Measurements from ENCODE around the gene IPCEF1.

IPCEF1 gene

DNA sequence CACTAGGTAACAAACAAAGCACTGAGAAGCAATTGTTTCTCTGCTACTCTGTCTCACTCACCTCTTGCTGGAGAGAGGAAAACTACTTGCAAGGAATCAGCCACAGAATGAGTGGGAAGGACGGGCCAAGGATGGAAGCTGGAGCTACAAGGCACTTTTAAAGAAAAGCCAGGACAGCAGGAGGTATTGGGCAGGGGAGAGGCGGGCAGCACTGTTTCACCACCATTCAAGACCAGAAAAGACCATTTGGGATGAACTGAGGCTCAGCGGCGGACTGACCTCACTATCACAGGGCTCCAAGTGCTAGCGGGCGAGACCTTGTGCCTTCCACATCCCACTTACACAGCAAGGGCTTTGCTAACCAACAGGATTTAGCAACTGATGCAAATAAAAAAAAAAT, 137.4 kb downstream of the IPCEF1 start:
- no peak for DNase-seq (ENCODE audit: low spot score)
- TF ChIP-seq, protein P1, sequence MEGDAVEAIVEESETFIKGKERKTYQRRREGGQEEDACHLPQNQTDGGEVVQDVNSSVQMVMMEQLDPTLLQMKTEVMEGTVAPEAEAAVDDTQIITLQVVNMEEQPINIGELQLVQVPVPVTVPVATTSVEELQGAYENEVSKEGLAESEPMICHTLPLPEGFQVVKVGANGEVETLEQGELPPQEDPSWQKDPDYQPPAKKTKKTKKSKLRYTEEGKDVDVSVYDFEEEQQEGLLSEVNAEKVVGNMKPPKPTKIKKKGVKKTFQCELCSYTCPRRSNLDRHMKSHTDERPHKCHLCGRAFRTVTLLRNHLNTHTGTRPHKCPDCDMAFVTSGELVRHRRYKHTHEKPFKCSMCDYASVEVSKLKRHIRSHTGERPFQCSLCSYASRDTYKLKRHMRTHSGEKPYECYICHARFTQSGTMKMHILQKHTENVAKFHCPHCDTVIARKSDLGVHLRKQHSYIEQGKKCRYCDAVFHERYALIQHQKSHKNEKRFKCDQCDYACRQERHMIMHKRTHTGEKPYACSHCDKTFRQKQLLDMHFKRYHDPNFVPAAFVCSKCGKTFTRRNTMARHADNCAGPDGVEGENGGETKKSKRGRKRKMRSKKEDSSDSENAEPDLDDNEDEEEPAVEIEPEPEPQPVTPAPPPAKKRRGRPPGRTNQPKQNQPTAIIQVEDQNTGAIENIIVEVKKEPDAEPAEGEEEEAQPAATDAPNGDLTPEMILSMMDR (IDR thresholded peaks at IDR 0.05; ENCODE audit: extremely low read depth, missing control alignments): no peak

DNA sequence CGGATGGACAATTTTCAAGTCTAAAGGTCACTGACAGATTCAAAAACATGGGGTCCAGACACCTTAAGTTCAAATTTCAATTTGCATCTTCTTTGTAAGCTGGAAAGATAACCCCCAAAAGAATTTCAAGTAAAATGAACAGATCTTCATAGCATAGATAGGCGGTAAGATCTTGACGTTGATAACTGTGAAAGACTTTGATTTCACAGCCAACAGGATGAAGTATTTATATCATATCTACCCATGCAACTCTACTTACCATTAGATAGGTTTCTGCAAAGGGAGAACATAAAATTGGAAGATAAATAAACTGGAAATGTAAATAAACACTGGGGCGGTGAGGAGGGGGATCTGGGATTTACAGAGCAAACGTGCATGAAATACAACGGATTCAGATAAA, 137.8 kb downstream of the IPCEF1 start:
- TF ChIP-seq, protein P1 (IDR thresholded peaks at IDR 0.05; ENCODE audit: extremely low read depth, missing control alignments): no peak
- no peak for DNase-seq (ENCODE audit: low spot score)

- DNase-seq (ENCODE audit: low spot score): no peak
- TF ChIP-seq, protein P1 (IDR thresholded peaks at IDR 0.05; ENCODE audit: extremely low read depth, missing control alignments): no peak
Observed at GRCh38 chr6:154218301-154218700, 138.3 kb downstream of the IPCEF1 start.

- DNase-seq (ENCODE audit: low spot score): no peak
- TF ChIP-seq, protein P1 (IDR thresholded peaks at IDR 0.05; ENCODE audit: extremely low read depth, missing control alignments): no peak
Observed at GRCh38 chr6:154213782-154214181, 142.8 kb downstream of the IPCEF1 start.

GRCh38 chr6:154210678-154211077, 145.9 kb downstream of the IPCEF1 start:
- TF ChIP-seq, protein P1 (IDR thresholded peaks at IDR 0.05; ENCODE audit: extremely low read depth, missing control alignments): no peak
- no peak for DNase-seq (ENCODE audit: low spot score)

DNA sequence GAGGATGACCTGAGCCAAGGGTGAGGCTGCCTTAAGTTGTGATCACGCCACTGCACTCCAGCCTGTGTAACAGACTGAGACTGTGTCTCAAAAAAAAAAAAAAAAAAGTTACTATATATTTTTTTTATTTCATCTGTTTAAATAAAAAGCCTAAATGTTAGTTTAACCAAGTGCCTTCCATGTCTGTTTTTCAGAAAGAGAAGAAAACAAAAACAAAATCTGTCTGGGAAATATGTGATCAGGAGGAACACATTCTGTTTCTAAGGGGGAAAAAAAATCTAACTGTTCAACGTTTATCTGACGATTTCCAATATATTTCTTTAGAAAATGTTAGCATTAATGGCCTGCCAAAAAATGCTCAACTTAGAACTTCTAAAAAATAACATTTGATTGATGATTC, 147.0 kb downstream of the IPCEF1 start:
- DNase-seq (ENCODE audit: low spot score): no peak
- TF ChIP-seq, protein P1 (IDR thresholded peaks at IDR 0.05; ENCODE audit: extremely low read depth, missing control alignments): no peak

DNA sequence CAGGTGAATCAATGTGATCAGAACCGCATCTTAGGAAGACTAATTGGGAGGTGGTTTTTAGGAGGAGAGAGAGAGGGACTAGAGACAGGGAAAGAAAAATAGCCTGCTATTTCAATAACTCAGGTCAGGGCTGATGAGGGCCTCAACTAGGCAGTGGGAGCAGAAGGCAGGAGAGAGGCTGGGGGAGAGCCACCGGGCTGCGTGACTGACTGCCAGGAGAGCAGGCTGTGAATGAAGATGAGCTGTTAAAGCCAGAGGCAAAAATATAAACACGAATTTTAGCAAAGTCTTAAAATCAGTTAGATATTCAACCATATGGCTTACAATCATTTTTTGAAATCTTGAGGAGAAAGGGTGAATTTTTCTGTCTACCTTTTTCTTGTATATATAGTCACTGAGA, 149.6 kb downstream of the IPCEF1 start:
- TF ChIP-seq, protein P1 (IDR thresholded peaks at IDR 0.05; ENCODE audit: extremely low read depth, missing control alignments): no peak

More for the DNA sequence above, 149.6 kb downstream of the IPCEF1 start:
- DNase-seq (ENCODE audit: low spot score): no peak

All from GM20000 (cell line).